Measurements from ENCODE around the gene FBXW7.

FBXW7 gene

GRCh38 chr4:152374606-152375285 is 161.1 kb downstream of the FBXW7 start:
- no peak for DNase-seq (ENCODE audit: low read depth in 1 of 2, low spot score in 1 of 2)

- DNase-seq (ENCODE audit: low read depth in 1 of 2, low spot score in 1 of 2), result no peak
Observed at GRCh38 chr4:152374153-152374552, 161.7 kb downstream of the FBXW7 start.

GRCh38 chr4:152372444-152372843 is 163.4 kb downstream of the FBXW7 start:
- no peak for DNase-seq (ENCODE audit: low read depth in 1 of 2, low spot score in 1 of 2)

- no peak for DNase-seq (ENCODE audit: low read depth in 1 of 2, low spot score in 1 of 2)
Observed at GRCh38 chr4:152369902-152370295, 166.0 kb downstream of the FBXW7 start.

GRCh38 chr4:152369203-152369901 is 166.5 kb downstream of the FBXW7 start:
- no peak for DNase-seq (ENCODE audit: low read depth in 1 of 2, low spot score in 1 of 2)

- DNase-seq (ENCODE audit: low read depth in 1 of 2, low spot score in 1 of 2), result no peak
Observed at GRCh38 chr4:152368001-152368400, 167.9 kb downstream of the FBXW7 start.

- no peak for DNase-seq (ENCODE audit: low read depth in 1 of 2, low spot score in 1 of 2)
Observed at GRCh38 chr4:152364883-152365282, 171.0 kb downstream of the FBXW7 start.

- no peak for DNase-seq (ENCODE audit: low read depth in 1 of 2, low spot score in 1 of 2)
Observed at GRCh38 chr4:152364383-152364782, 171.5 kb downstream of the FBXW7 start.

- no peak for DNase-seq (ENCODE audit: low read depth in 1 of 2, low spot score in 1 of 2)
Observed at GRCh38 chr4:152363904-152364303, 172.0 kb downstream of the FBXW7 start.

- no peak for DNase-seq (ENCODE audit: low read depth in 1 of 2, low spot score in 1 of 2)
Observed at GRCh38 chr4:152363086-152363485, 172.8 kb downstream of the FBXW7 start.

GRCh38 chr4:152360045-152360410 is 175.9 kb downstream of the FBXW7 start:
- DNase-seq (ENCODE audit: low read depth in 1 of 2, low spot score in 1 of 2), result no peak

GRCh38 chr4:152359208-152360044 is 176.5 kb downstream of the FBXW7 start:
- no peak for DNase-seq (ENCODE audit: low read depth in 1 of 2, low spot score in 1 of 2)

GRCh38 chr4:152357206-152357605 is 178.7 kb downstream of the FBXW7 start:
- no peak for DNase-seq (ENCODE audit: low read depth in 1 of 2, low spot score in 1 of 2)

GRCh38 chr4:152356428-152357034 is 179.4 kb downstream of the FBXW7 start:
- DNase-seq (ENCODE audit: low read depth in 1 of 2, low spot score in 1 of 2), result no peak

- no peak for DNase-seq (ENCODE audit: low read depth in 1 of 2, low spot score in 1 of 2)
Observed at GRCh38 chr4:152352622-152353116, 183.2 kb downstream of the FBXW7 start.

- no peak for DNase-seq (ENCODE audit: low read depth in 1 of 2, low spot score in 1 of 2)
Observed at GRCh38 chr4:152352215-152352614, 183.7 kb downstream of the FBXW7 start.

GRCh38 chr4:152351080-152351479 is 184.8 kb downstream of the FBXW7 start:
- no peak for DNase-seq (ENCODE audit: low read depth in 1 of 2, low spot score in 1 of 2)

- no peak for DNase-seq (ENCODE audit: low read depth in 1 of 2, low spot score in 1 of 2)
Observed at GRCh38 chr4:152348670-152349069, 187.2 kb downstream of the FBXW7 start.

- DNase-seq (ENCODE audit: low read depth in 1 of 2, low spot score in 1 of 2), result no peak
Observed at GRCh38 chr4:152346979-152347378, 188.9 kb downstream of the FBXW7 start.

GRCh38 chr4:152346526-152346925 is 189.4 kb downstream of the FBXW7 start:
- DNase-seq (ENCODE audit: low read depth in 1 of 2, low spot score in 1 of 2), result no peak

GRCh38 chr4:152344001-152344400 is 191.9 kb downstream of the FBXW7 start:
- no peak for DNase-seq (ENCODE audit: low read depth in 1 of 2, low spot score in 1 of 2)

All from activated T-helper 1 cell treated with anti-CD3 and anti-CD28 coated beads, Interleukin-2, amount 50 U/mL, for 16 hours (primary cell).